Measurements from ENCODE around the gene IGFBP4.

Gene IGFBP4

DNA sequence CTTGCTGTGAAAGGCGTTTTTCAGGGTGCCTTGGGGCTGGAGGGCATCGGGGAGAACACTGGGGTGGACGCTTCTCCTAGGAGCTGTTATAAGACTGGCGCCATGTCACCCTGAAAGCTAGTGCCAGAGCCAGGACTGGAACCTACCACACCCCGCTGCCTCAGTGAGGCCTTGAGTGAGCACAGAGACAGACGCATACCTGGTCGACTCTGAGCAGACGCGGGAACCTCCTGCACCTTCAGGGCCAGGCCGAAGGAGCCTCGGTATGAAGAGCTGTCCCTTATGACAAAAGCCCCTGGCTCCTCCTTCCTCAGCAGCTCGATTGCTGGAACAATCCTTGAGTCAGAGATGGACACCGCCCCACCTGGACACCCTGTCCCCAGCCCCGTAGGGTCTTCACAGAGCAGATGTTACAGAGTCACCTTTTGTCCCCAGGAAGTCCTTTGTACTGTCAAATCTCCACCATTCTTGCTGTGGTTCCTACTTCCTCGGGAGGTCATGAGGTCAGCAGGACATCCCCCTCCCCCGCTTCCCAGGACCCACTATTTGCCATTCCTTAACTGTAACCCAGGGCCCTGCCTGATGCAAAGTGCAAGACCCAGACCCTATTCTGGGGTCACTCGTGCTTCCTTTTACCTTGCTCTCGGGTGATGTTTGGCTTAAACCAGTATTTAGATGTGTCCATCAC, 41.2 kb downstream of the IGFBP4 start:
- DNase-seq (ENCODE audit: low read depth) = no peak
- H3K4me3 ChIP-seq (ENCODE audit: low read depth, low read length) = no peak overlapping the region

DNA sequence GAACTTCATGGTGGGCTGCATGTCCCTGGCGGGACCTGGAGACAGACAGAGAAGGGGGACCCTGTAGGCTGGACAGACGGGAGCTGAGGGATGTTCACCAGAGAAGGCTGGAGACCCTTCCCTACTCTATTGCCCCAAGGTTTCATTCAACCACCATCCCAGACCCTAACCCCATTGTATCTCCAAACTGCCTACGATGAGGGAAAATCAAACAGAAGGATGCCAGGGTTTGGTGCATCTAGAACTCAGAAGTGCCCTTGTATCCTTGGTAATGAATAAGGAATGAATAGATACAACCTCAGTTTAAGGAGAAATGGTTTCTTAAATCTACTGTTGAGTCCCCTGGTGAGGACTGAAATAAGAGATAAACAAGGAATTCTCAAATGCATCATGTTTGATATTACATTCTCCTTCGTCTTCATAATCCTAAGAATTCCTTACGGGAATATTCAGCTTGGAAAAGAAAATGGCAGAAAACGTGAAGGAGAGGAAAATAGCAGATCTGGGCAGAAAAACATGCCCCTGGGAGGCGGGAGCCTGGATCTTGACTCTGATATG, 41.8 kb downstream of the IGFBP4 start:
- H3K4me3 ChIP-seq (ENCODE audit: low read depth, low read length) = no peak overlapping the region
- DNase-seq (ENCODE audit: low read depth) = no peak

DNA sequence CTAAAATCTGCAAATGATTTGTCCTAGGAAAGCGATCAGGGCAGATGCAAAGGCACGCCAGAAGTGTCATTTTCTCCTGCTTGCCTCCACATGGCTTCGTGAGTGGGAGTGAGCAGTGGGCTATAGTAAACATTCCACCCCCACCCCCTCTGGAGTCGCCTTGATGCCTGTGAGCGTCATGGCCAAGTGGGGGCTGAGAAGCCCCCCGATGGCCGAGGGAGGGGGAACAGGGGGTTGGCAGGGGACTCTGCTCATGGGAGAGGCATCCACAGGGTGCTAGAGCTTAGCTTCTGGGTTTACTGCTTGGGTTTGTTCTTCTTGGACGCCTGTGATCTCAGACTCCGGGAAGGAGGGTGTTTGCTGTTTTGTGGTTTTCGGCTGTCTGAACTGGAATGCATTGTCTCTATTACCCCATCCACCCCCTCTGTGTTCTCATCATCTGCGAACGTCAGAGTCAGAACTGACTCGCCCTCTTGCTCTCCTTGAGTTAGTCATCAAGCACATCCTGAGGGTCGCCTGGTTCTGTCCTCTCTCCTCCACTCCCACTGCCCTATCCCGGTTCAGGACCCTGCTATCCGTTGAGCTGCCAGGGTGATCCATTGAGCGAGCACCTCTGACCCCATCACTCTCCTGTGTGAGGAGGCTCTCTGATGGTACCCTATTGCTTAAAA, 42.7 kb downstream of the IGFBP4 start:
- no peak overlapping the region for H3K4me3 ChIP-seq (ENCODE audit: low read depth, low read length)
- DNase-seq (ENCODE audit: low read depth) = peak; percentile 99

DNA sequence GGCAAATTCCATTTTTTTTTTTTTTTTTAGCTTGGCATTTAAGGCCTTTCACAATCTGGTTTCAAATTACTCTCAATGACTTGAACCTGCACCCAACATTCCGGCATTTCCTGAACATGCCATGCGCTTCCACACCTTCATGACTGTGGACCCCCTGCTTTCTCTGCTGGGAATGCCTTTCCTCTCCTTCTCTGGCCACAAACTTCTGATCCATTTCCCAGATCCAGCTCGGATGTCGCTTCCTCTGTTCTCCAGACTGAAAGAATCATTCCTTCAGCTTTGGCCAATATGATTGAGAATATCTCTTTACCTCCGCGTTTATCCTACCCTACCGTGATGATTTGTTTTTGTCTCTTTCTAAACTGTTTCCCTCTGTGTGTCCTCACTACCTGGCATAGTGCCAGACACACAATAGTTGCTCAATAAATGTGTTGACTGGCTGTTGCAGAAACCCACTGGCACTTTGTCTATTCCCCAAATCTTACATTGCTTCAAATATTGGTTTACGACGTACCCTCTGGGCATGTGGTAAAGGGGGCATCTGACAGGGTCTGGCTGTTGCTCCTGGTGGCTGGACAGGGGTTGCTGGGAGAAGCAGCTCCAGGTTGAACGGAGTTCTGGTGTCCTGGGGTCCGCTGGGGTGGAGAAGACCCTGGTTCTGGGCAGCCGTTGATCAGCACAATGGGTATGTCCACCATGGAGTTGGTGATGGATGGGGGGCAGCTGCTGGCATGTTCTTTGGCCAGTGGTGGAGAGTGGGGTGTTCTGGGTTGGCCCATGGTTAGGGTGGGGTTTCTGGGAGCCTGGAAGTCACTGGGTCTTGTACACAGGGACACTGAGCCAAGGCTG, 43.5 kb downstream of the IGFBP4 start:
- DNase-seq (ENCODE audit: low read depth) = peak; percentile 92
- no peak overlapping the region for H3K4me3 ChIP-seq (ENCODE audit: low read depth, low read length)

DNA sequence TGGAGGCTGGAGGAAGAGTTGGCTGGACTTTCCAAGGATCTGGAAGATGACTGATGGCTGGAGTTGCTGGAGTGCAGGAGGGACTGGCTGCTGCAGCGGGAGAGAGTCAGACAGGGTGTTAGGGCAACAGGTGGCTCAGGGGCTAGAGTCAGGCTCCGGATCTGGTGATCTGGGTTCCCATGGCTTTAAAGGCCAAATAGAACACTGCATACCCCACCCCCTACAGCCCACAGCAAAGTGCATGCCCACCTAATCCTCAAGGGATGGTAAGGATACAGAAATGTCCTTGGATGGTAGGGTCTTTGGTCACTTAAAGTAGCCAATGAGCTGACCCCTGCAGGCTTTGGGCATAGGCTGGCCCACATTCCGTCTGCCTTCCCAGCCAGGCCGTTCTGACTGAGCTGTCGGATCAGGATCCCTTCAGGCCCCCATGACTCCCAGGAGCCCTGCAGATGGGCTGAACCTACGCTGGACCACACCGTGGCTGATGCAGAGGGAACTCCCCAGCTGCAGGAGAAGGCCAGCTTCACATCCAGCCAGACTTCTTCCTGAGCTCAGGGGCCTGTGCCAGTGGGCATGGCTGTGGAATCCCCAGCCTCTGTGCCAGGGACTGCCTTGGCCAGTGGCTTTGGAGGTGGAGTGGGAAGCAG, 44.2 kb downstream of the IGFBP4 start:
- no peak for DNase-seq (ENCODE audit: low read depth)
- no peak overlapping the region for H3K4me3 ChIP-seq (ENCODE audit: low read depth, low read length)

DNA sequence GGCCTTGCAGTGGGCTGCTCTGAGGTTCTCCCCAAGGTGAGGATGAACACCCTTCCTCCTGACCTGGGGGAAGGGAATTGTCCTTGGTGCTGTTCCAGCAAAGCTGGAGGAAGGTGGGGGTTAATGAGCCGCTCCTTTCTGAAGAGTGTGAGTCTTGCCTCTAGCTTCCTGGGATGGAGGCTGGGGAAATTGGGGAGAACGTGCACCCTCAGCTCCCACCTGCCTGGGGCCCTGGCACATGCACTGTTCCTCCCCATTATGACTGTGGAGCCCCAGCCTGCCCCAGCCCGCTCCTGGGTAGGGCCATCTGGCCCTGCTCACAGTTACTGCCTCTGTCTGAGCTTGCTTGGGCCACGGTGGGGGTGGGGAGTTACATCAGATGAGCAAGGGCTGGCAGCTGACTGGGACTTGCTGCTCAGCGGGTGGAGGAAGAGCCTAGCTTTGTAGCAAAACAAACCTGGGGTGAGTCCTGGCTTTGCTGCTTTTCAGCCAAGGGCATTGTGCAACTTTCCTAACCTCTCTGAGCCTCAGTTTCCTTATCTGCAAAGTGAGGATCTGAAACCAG, 47.1 kb downstream of the IGFBP4 start:
- H3K4me3 ChIP-seq (ENCODE audit: low read depth, low read length) = no peak overlapping the region
- no peak for DNase-seq (ENCODE audit: low read depth)

DNA sequence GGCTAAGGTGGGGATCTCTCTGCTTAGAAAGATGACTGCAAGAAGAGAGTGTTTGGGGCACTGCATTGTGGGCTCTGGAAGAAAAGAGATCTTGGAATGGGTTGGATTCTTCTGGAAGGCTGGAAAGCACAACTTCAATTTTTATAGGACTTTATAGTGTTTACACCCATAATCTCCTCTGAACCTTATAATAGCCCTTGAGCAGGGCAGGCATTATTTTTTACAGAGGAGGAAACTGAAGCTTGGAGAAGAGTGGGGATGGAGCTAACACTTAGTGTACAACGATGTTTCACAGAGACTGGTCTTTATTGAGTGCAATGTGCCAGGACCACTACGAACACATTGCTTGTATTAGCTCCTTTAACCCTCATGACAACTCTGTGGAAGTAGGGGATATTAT, 47.7 kb downstream of the IGFBP4 start:
- H3K4me3 ChIP-seq (ENCODE audit: low read depth, low read length) = no peak overlapping the region
- no peak for DNase-seq (ENCODE audit: low read depth)

DNA sequence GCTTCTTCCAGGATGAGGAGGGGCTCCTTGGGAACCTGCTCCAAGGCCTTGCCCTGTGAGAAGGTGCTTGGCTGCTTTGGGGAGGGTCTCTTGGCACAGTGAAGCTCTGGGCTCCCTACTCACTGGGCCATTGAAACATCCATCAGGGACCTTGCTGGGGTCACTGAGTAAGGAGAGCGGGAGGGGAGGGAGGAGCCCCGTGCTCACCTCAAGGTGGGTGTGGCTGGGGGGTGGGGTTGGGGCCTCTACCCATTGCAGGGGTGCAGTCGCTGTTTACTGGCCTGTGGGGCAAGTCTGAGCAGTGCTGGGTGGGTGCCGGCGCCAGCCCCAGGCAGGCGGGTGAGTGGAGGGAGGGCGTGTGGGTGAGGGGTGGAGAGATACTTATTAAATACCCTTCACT, 48.2 kb downstream of the IGFBP4 start:
- DNase-seq (ENCODE audit: low read depth) = no peak
- H3K4me3 ChIP-seq (ENCODE audit: low read depth, low read length) = no peak overlapping the region

DNA sequence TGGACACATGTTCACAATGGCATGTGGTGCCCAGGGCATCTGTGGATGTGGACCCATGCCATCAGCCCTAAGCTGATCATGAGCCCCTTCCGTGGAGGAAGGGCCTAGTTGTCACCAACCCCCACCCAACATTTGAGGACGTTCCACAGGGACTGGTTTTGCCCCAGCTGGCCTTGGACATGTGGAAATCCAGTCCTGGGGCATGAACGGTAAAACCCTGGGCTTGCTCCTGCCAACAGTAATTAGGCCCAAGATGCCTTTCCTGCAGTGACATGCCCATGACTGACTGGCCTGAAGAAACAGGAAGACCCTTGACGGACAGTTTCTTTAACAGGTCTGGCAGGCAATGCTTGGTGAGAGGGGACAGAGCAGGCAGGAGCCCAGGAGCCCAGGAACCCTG, 50.4 kb downstream of the IGFBP4 start:
- no peak overlapping the region for H3K4me3 ChIP-seq (ENCODE audit: low read depth, low read length)
- DNase-seq (ENCODE audit: low read depth) = no peak

DNA sequence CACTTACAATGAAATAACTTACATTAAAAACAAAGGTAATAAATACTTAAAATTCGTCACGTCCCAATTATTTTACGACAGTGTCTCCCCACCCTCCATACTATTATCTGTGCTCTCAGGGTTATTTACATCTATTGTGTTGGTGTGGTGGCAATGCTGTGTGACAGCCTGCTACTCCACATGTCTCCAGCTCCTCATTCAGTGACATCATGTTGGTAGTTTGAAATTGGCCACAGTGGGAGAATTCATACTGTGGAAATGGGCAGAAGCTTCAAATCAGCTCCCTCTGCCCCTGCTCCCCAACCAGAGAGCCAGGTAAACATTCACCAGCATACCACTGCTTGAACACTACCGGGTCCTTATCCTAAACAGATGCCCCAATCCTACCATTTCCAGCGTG, 51.9 kb downstream of the IGFBP4 start:
- no peak for DNase-seq (ENCODE audit: low read depth)

DNA sequence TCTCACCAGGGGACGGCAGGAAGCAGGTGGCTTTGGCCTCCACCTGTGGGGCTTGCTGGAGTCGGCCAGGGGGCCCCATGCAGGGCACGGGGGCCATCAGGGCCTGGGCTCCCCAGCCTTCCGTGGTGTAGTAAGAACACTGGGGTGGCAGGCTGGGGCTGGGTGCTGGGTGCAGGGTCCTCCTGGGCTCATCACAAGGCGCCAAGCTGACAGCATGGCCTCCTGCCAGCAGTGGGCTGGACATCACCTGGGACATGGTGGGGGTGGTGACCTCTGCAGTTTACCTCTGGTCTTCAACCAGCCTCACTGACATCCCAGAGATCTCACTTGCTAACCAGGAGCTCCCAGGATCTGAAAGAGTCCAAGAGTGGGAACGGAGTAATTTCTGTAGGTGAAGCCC, 52.9 kb downstream of the IGFBP4 start:
- H3K4me3 ChIP-seq (ENCODE audit: low read depth, low read length) = no peak overlapping the region
- DNase-seq (ENCODE audit: low read depth) = no peak

More for the DNA sequence above, 51.9 kb downstream of the IGFBP4 start:
- no peak overlapping the region for H3K4me3 ChIP-seq (ENCODE audit: low read depth, low read length)

DNA sequence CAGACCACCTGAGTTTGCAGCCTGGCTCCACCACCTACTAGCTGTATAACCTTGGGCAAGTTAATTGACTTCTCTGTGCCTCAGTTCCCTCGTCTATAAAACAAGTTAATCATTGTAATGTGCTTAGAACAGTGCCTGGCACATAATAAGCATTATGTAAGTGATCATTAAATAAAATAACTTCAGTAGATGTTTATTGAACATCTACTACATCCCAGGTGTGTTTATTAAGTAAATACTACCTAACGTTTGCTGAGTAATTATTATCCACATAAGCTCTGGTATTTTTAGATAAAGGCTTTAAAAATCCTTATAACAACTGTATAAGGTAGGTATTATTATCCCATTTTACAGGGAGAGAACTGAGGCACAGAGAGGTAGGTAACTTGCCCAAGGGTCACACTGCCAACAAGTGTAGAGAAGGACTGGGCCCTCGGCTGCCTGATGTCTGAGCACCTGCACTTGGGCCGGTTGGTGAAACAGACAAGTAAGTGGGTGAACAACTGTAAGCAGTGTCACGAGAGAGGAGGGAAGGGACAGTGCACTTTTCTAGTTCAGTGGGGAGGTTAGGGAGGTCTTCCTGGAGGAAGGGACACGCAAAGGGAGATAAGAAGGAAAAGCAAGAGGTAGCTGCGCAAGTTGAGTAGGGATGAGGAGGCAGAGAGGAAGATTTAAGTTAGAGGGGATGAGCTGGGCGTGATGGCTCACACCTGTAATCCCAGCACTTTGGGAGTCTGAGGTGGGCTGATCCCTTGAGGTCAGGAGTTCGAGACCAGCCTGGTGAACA, 53.6 kb downstream of the IGFBP4 start:
- H3K4me3 ChIP-seq (ENCODE audit: low read depth, low read length) = no peak overlapping the region
- DNase-seq (ENCODE audit: low read depth) = no peak

DNA sequence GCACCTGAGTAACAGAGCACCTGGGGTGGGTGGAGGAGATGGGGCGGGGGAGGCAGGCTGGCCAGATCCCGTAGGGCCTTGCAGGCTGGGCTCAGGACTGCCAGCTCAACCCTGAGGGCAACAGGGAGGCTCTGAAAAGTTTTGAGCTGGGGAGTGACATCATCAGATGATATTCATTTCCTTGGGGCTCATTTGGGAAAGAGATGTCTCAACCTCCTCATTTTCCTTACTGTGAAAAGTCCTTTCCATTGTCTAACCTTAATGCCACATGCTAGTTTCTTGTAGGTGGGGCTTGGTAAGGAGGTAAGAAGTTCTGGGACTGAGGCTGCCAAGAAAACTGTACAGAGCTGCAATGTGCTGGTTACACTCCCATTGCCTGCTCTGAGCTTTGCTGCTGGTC, 54.4 kb downstream of the IGFBP4 start:
- H3K4me3 ChIP-seq (ENCODE audit: low read depth, low read length) = no peak overlapping the region
- no peak for DNase-seq (ENCODE audit: low read depth)

DNA sequence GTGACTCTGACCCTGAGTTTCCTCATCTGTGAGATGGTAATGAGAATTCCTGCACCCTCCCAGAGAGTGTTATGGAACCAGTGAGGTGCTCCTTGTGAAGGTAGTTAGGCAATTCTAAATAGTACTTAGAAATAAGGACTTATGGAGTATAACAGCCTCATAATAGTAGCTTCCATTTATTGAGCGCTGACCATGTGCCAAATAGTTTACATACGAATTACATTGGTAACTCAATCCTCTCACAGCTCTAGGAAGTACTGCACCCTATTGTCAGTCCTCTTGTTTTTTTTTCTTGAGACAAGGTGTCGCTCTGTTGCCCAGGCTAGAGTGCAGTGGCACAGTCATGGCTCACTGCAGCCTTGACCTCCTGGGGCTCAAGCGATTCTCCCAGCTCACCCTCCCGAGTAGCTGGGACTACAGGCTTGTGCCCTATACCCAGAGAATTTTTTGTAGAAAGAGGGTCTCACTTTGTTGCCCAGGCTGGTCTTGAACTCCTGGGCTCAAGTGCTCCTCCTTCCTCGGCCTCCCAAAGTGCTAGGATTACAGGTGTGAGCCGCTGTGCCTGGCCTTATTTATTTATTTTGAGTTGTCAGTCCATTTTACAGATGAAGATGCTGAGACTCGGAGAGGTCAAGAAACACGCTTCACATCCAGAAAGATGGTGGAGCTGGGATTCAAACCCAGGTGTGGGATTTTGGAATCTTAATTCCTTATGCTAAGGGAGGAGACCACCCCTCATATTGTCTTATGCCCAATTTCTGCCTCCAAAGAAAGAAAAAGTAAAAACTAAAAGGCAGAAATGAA, 55.2 kb downstream of the IGFBP4 start:
- no peak for DNase-seq (ENCODE audit: low read depth)
- no peak overlapping the region for H3K4me3 ChIP-seq (ENCODE audit: low read depth, low read length)

DNA sequence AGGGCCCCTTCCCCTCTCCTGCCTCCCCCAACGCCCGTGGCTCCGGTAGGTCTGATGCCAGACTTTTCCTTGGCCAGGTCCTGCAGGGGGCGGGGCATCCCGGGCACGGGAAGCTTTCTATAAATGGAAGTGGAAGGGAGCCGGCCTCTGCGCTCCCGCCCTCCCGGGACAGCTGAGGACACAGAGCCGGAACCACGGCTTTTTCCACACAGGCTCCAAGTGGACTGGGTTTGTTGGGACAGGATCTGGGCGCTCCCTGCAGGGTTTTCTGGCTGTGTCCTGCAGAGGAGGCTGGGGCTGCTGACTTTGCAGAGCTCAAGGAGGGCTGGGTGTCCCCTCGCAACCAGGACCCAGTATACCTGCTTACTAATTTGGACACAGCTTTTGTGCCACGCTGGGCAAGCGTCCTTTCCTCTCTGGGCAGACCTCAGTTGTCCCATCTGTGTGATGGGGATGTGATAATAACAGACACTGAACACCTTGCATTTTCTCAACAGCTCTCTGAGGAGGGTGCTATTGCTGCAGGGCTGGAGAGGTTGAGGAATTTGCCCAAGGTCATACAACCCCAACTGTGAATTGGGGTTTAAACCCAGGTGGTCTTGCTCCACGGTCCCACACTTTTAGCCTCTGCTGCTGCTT, 56.4 kb downstream of the IGFBP4 start:
- H3K4me3 ChIP-seq (ENCODE audit: low read depth, low read length) = no peak overlapping the region
- DNase-seq (ENCODE audit: low read depth) = no peak

DNA sequence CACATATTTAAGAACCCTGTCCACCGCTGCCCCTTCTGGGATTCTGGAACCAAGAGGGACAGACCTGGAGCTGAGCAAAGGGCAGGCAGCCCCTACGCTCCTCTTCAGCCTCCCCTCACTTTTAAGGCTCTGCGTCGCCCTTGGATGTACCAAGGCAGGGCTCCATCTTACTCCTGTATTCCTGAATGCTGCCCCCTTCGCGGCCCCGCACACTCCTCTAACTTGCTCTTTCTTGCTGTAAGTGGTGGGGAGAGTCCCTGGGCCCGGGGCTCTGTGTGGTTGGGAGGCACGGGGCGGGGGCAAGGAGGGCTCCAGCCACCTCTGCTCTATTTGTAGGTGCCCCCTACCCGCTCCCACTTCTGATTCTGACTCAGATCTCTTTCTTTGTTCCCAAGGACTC, 56.9 kb downstream of the IGFBP4 start:
- DNase-seq (ENCODE audit: low read depth) = no peak
- no peak overlapping the region for H3K4me3 ChIP-seq (ENCODE audit: low read depth, low read length)

DNA sequence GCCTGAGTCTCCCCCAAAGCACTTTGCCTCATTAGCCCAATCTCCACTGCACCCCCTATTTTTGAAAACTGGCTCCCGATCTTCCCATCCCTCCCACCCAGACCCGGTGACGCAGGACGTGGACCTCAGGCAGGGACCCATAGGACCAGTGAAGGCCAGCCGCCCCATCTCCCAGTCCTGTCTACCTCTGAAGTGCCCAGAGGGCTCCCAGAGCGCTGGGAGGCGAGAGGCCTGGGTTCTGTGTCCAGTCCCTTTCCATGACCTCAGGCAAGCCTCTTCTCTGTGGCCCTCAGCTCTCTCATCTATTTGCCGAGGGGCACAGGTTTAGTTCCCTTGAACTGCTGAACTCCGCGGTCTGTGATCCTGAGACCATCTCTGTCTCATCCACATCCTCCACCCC, 57.5 kb downstream of the IGFBP4 start:
- no peak overlapping the region for H3K4me3 ChIP-seq (ENCODE audit: low read depth, low read length)
- no peak for DNase-seq (ENCODE audit: low read depth)

Measured in skeletal muscle cell (primary cell).